Suprapubic skin (tissue), 3 donors: ENCODE data around the gene TPT1.

Experiments
- CTCF ChIP-seq, 2 donors: fragments of 200-600 bp in 1 of 2; fragments of 450-650 bp in 1 of 2; sonication (generic) in 1 of 2; IDR thresholded peaks; one replicate each; pipeline ENCODE4 v1.5.1; 2016 to 2019; ENCODE audit warnings: antibody characterized with exemption in 2 of 2, mild to moderate bottlenecking in 1 of 2, moderate library complexity in 1 of 2
- POLR2A ChIP-seq, 2 donors: fragments of 450-650 bp; IDR thresholded peaks; one replicate each; pipeline ENCODE4 v1.6.1; 2017; ENCODE audit warnings: antibody characterized with exemption in 2 of 2, mild to moderate bottlenecking in 2 of 2, moderate library complexity in 2 of 2

DNA sequence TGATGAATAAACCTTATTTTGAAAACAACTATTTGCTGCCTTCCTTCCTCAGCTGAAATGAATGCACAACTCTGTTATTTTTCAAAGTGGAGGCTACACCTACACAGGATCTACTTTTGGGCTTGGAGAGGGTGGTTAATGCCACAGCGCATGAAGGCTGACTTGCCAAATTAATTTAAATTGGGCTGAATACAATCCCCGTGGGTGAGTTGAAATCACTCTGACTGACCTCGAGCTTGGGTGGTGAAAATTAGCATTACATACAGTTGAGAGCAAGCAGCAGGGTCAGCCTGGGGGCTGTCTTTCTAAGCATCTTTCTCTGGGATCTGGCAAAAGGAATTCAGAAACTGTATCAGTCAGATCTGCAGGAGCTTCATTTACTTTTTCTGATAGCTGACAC lies 38.5 kb downstream of the TPT1 start:
- TF ChIP-seq CTCF (IDR thresholded peaks at IDR 0.05): no peak
- TF ChIP-seq POLR2A (IDR thresholded peaks at IDR 0.05): no peak
